Right lobe of liver (tissue), 6 donors: ENCODE measurements around the gene GRM6. TPM values are rescaled to one million over a fixed set of nuclear protein-coding genes. Genes with fewer than 3 reads are reported as not detected.

Experiments
- ATAC-seq, 4 donors: fragments of 200-7000 bp; cut with Tn5 transposase; one replicate each; pipeline ENCODE4 v1.9.1; 2020; ENCODE audit warnings: mild to moderate bottlenecking in 4 of 4, moderate library complexity in 4 of 4
- DNase-seq, 3 donors: peaks; one replicate each; pipeline ENCODE4 v3.0.0-alpha.2; 2020
- H3K27ac ChIP-seq, 3 donors: fragments of 200-600 bp; one replicate each; pipeline ENCODE4 v1.8.0; 2022
- H3K27me3 ChIP-seq, 2 donors: fragments of 200-600 bp; one replicate each; pipeline ENCODE4 v1.8.0; 2022
- H3K36me3 ChIP-seq, 4 donors: fragments of 200-600 bp; sonication (generic) in 1 of 4; one replicate each; pipeline versions ENCODE4 v1.5.1 to v1.8.0; 2017 to 2022; ENCODE audit warnings: control low read depth in 1 of 4
- H3K4me1 ChIP-seq, 4 donors: fragments of 200-600 bp; sonication (generic) in 1 of 4; one replicate each; pipeline versions ENCODE4 v1.5.1 to v1.8.0; 2017 to 2022; ENCODE audit warnings: control low read depth in 1 of 4
- H3K4me3 ChIP-seq, 3 donors: fragments of 200-600 bp; one replicate each; pipeline ENCODE4 v1.8.0; 2022
- H3K9me3 ChIP-seq, 4 donors: fragments of 200-600 bp; sonication (generic) in 1 of 4; one replicate each; pipeline versions ENCODE4 v1.5.1 to v1.8.0; 2017 to 2022; ENCODE audit warnings: control low read depth in 1 of 4
- CTCF ChIP-seq, 4 donors: fragments of 200-600 bp in 3 of 4; fragments of 450-650 bp in 1 of 4; IDR thresholded peaks; one replicate each; pipeline versions ENCODE4 v1.5.1 to v1.8.0; 2016 to 2022; ENCODE audit warnings: antibody characterized with exemption in 4 of 4, mild to moderate bottlenecking in 2 of 4
- POLR2A ChIP-seq: fragments of 450-650 bp; IDR thresholded peaks from one replicate; pipeline ENCODE4 v1.6.1; 2017; ENCODE audit warnings: antibody characterized with exemption, mild to moderate bottlenecking
- WGBS: methylation state at CpG from one replicate; pipeline ENCODE4 v1.1.6; 2018; ENCODE audit warnings: low coverage, low lambda C conversion rate; ENCODE audit not compliant: insufficient coverage; ENCODE audit errors: missing lambda C conversion rate; 5-methylcytosine and 5-hydroxymethylcytosine counted together
- intact Hi-C, 2 donors: fragments of 100-400 bp; cut with DNase I; formaldehyde crosslinking; loops; one replicate each; pipeline versions ENCODE4 v1.11.2 to v1.14.1; 2022
- total RNA-seq, 6 experiments: library from RNA; depleted of rRNA in 2 of 6; stranded (reverse); fragments of >200 nt in 2 of 6; fragmentation: NEBNext Ultra II Directional in 3 of 6; extraction: Animal tissue kit (Norgen Biotek cat#: 25700) in 3 of 6; gene quantifications; one replicate each; pipeline versions ENCODE4 v1.1.0 to v1.2.4, GENCODE V29; 2016 to 2023
- donor health status: DM: no; HTN: yes; CAD: no.
- donor health status: DM: no; HTN: no; CAD: no.
- donor health status: DM: no; HTN: no; CAD: no.
- donor health status: DM: no; HTN: yes; CAD: no.
- donor health status: DM: no; HTN: yes; CAD: no.

GRM6 gene
- total RNA-seq, 6 experiments from 2014 or later: 0.05 TPM; not detected in 5

GRCh38 chr5:178988436-178989220 is 6.5 kb downstream of the GRM6 start:
- H3K4me1 ChIP-seq: no peaks in the 10 kb centered on the region
- no peak overlapping the region for H3K27ac ChIP-seq
- WGBS: 70% methylated on average over 2 of the region's 27 CpGs
- H3K36me3 ChIP-seq: no peaks in the 10 kb centered on the region
- no peak overlapping the region for H3K4me3 ChIP-seq
- H3K27me3 ChIP-seq: no peaks in the 10 kb centered on the region
- intact Hi-C loops: no loop called here
- DNase-seq: no peak
- TF ChIP-seq POLR2A: no peak
- TF ChIP-seq CTCF (IDR thresholded peaks at IDR 0.05): no peak
- H3K9me3 ChIP-seq: peaks cover 0 to 3% (median 0%) of the 10 kb centered on the region in 4 donors
- ATAC-seq: no peak

DNA sequence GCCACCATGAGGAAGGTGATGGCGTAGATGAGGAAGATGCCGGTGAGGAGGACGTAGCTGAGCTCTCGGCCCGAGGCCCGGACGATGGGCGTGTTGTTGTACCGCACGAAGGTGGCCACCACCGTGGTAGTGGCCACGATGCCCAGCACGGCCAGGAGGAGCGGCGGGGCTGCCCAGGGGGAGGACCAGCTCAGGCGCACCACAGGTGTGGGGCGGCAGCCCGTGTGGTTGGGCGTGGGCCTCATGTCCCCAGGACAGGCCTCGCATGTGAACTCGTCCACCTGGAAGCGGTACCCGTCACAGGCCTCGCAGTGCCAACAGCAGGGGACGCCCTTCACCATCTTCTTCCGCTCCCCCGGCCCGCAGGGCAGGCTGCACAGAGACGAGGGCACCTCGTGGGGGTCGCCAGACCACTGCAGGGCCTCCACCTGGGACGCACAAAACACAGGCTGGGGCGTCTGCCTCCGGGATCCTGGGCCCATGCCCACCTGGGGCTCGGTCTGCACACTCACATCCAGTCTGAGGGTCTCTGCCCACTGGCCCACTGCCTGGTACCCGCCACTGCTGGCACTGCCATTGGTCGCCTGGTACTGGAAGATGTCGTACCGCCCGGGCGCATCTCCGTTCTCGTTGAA is 8.7 kb downstream of the GRM6 start:
- intact Hi-C loops: no loop called here
- Histone ChIP-seq H3K4me3 (no peak overlapping the region), H3K9me3 (peaks cover 0 to 3% (median 0%) of the 10 kb centered on the region in 4 donors), H3K4me1 (no peaks in the 10 kb centered on the region), H3K36me3 (no peaks in the 10 kb centered on the region), H3K27ac (no peak overlapping the region), H3K27me3 (no peaks in the 10 kb centered on the region)
- TF ChIP-seq POLR2A (no peak), CTCF (IDR thresholded peaks at IDR 0.05) (no peak)
- WGBS: no CpG with 5 or more reads among the region's 43 CpGs
- no peak for ATAC-seq
- no peak for DNase-seq

DNA sequence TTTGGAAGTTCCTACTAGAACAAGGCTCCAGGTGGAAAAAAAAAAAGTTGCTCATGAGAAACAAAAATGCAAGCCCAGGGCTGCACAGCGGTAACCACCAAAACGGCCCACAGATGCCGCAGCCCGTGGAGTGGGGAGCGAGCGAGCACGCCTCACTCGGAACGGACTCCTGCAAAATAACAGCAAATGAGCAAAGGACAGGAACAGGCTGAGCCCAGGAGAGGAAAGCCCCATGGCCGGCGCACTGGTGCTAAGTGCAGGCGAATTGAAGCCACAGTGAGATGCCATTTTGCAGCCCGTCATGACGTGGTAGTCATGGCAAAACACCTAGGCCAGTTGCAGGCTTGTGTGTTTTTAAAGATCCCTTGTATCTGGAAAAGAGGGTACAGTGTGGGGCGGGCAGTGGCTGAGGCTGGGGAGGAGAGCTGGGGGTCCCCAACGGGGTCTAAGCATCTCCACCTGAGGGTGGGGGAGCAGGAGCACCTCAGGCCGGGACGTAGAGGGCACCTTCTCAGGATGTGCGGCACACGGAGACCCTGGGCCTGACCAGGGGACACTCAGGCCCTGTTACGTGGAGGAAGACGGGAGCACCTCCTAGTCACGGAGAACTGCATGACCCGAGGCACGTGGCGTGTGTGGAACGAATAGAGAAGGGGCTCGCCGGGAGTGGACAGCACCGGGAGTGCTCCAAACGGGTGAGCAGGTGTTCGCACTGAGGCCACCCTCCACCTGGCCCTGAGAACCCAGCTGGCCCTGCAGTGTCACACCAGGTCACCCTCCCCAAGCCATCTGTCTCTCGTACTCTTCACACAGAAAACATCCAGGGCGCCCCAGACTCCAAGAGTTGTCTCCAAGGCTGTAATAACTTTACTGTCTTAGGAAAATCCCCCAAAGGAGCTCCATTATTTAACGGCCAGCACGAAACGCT is 10.7 kb downstream of the GRM6 start:
- Histone ChIP-seq H3K27me3 (no peaks in the 10 kb centered on the region), H3K9me3 (peaks cover 0 to 3% (median 0%) of the 10 kb centered on the region in 4 donors), H3K27ac (no peak overlapping the region), H3K4me3 (no peak overlapping the region), H3K4me1 (no peaks in the 10 kb centered on the region), H3K36me3 (no peaks in the 10 kb centered on the region)
- no peak for TF ChIP-seq CTCF (IDR thresholded peaks at IDR 0.05)
- no peak for TF ChIP-seq POLR2A
- 68% methylated on average over 3 of the region's 37 CpGs for whole genome bisulfite sequencing
- ATAC-seq (no peak), DNase-seq (no peak)
- intact Hi-C loops: no loop called here

DNA sequence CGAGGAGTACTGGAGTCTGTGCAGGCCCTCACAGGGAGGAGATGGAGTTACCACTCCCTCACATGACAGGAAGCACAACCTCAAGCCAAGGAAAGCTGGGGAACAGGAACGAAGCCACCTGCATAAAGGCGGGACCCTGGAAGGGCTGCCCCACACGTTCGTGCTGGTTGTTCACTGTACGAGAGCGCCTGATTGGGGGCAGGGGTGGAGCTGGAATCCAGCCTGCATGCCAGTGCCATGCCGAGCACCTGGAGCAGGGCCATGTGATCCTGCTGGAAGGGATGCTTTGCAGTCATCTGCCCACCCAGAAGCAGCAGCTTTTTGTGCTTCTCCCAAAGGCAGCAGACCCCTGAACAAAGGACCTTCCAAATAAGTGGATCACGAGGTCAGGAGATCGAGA is 11.4 kb downstream of the GRM6 start:
- 50% methylated on average over 3 of the region's 10 CpGs for WGBS

More for the DNA sequence above, 11.4 kb downstream of the GRM6 start:
- H3K27ac ChIP-seq: no peak overlapping the region
- H3K27me3 ChIP-seq: no peaks in the 10 kb centered on the region
- H3K36me3 ChIP-seq: no peaks in the 10 kb centered on the region
- TF ChIP-seq POLR2A: no peak
- no peak for TF ChIP-seq CTCF (IDR thresholded peaks at IDR 0.05)
- intact Hi-C loops: no loop called here
- DNase-seq (no peak), ATAC-seq (no peak)
- H3K9me3 ChIP-seq: peaks cover 0 to 3% (median 0%) of the 10 kb centered on the region in 4 donors
- H3K4me3 ChIP-seq: no peak overlapping the region
- no peaks in the 10 kb centered on the region for H3K4me1 ChIP-seq
